GM12878 (cell line): ENCODE results near the gene CLBA1. TPM values are rescaled to one million over a fixed set of nuclear protein-coding genes. Genes with fewer than 3 reads are reported as not detected.

Source experiments
- BMI1 ChIP-seq: fragments of 450-650 bp; IDR thresholded peaks from 2 replicates; pipeline ENCODE4 v1.6.1; 2016; ENCODE audit warnings: mild to moderate bottlenecking, moderate library complexity, borderline replicate concordance
- CEBPZ ChIP-seq: fragments of 150-350 bp; IDR thresholded peaks from 2 replicates; pipeline ENCODE4 v1.6.1; 2016; ENCODE audit warnings: low read depth, low read length
- E2F4 ChIP-seq: IDR thresholded peaks from 2 replicates; pipeline ENCODE4 v1.6.1; 2012; ENCODE audit warnings: low read depth, low read length, improper control_type of control experiment
- EGR1 ChIP-seq, 2 experiments: IDR thresholded peaks; 1 replicate in 1 of 2; 2 replicates in 1 of 2; pipeline ENCODE4 v1.6.1; 2011 to 2012; ENCODE audit warnings: low read depth in 2 of 2, low read length in 2 of 2, borderline replicate concordance in 1 of 2, mild to moderate bottlenecking in 1 of 2, moderate library complexity in 1 of 2
- ETV6 ChIP-seq, 2 experiments: fragments of 450-650 bp in 1 of 2; IDR thresholded peaks in 1 of 2; conservative IDR thresholded peaks in 1 of 2; 2 replicates each; pipeline ENCODE4 v1.6.1; 2014; ENCODE audit warnings: antibody characterized with exemption in 1 of 2, borderline replicate concordance in 1 of 2, low read depth in 1 of 2, mild to moderate bottlenecking in 1 of 2, moderate library complexity in 1 of 2
- GABPA ChIP-seq: IDR thresholded peaks from 2 replicates; pipeline ENCODE4 v1.6.1; 2014; ENCODE audit warnings: antibody characterized with exemption, low read depth, mild to moderate bottlenecking, inconsistent platforms
- HCFC1 ChIP-seq: fragments of 150-350 bp; IDR thresholded peaks from 2 replicates; pipeline ENCODE4 v1.6.1; 2014; ENCODE audit warnings: low read length
- NFYB ChIP-seq: IDR thresholded peaks from 2 replicates; pipeline ENCODE4 v1.6.1; 2011; ENCODE audit warnings: low read depth, mild to moderate bottlenecking, low read length, improper control_type of control experiment, moderate library complexity; ENCODE audit not compliant: insufficient read depth
- NKRF ChIP-seq: fragments of 450-650 bp; conservative IDR thresholded peaks from 2 replicates; pipeline ENCODE4 v1.6.1; 2017; ENCODE audit warnings: mild to moderate bottlenecking, moderate library complexity
- NR2C2 ChIP-seq: IDR thresholded peaks from 2 replicates; pipeline ENCODE4 v1.6.1; 2011; ENCODE audit warnings: borderline replicate concordance, low read depth; ENCODE audit not compliant: control insufficient read depth, insufficient read length
- RFX5 ChIP-seq: IDR thresholded peaks from 2 replicates; pipeline ENCODE4 v1.6.1; 2011; ENCODE audit warnings: low read depth, low read length, improper control_type of control experiment
- RUNX3 ChIP-seq: IDR thresholded peaks from 2 replicates; pipeline ENCODE4 v1.6.1; 2012; ENCODE audit warnings: low read length, inconsistent platforms
- SKIL ChIP-seq: fragments of 450-650 bp; IDR thresholded peaks from 2 replicates; pipeline ENCODE4 v1.6.1; 2017; ENCODE audit warnings: mild to moderate bottlenecking, low read depth, inconsistent platforms; ENCODE audit not compliant: poor library complexity, severe bottlenecking
- SMAD1 ChIP-seq: fragments of 450-650 bp; IDR thresholded peaks from 2 replicates; pipeline ENCODE4 v1.6.1; 2018; ENCODE audit warnings: mild to moderate bottlenecking, low read depth; ENCODE audit not compliant: partially characterized antibody
- TBL1XR1 ChIP-seq: IDR thresholded peaks from 2 replicates; pipeline ENCODE4 v1.6.1; 2012; ENCODE audit warnings: low read depth, low read length, improper control_type of control experiment
- YY1 ChIP-seq: IDR thresholded peaks from 2 replicates; pipeline ENCODE4 v1.6.1; 2011; ENCODE audit warnings: low read depth, mild to moderate bottlenecking, low read length
- ZZZ3 ChIP-seq: IDR thresholded peaks from 2 replicates; pipeline ENCODE4 v1.6.1; 2011; ENCODE audit warnings: low read depth; ENCODE audit not compliant: control insufficient read depth, insufficient read length
- polyA plus RNA-seq, 11 experiments: library from polyadenylated mRNA; depleted of rRNA in 4 of 11; unstranded in 6 of 11; stranded (reverse) in 5 of 11; fragments of >200 nt; fragmentation: Nextera tagmentation in 4 of 11; fragmentation: Illumina TruSeq in 1 of 11; extraction: Ambion mirVana in 4 of 11; extraction: Trizol in 1 of 11; gene quantifications; 1 replicate in 1 of 11; 2 replicates in 10 of 11; pipeline versions ENCODE4 v1.2.1 to v1.2.3, GENCODE V29; 2011 to 2016; ENCODE audit warnings: inconsistent platforms in 2 of 11, missing spikeins in 2 of 11, low read depth in 1 of 11
- total RNA-seq, 4 experiments: library from RNA; depleted of rRNA in 3 of 4; stranded (reverse); fragments of >200 nt in 3 of 4; fragmentation: Illumina TruSeq in 1 of 4; extraction: Trizol in 1 of 4; gene quantifications; 2 replicates each; pipeline versions ENCODE4 v1.2.1 to v1.2.3, GENCODE V29; 2013 to 2021

The CLBA1 gene
- total and polyA plus RNA-seq, 10 of the 15 experiments (the other 5 are each of a cell fraction or from before 2014, with no cell fraction given) = 0.07 to 1.1 (median 0.62) TPM; not detected in 1

GRCh38 chr14:105021656-105022275 is 36.2 kb downstream of the CLBA1 start (continued):
- TF ChIP-seq NFYB (no peak), YY1 (no peak), NKRF (no peak), RUNX3 (no peak), EGR1 (IDR thresholded peaks at IDR 0.05; ENCODE audit: borderline replicate concordance in 1 of 2, low read depth in 2 of 2, low read length in 2 of 2) (no peak), CEBPZ (no peak), ETV6 (conservative IDR thresholded peaks at IDR 0.05 in 1 of 2, IDR thresholded peaks at IDR 0.05 in 1 of 2; ENCODE audit: borderline replicate concordance in 1 of 2, low read depth in 1 of 2) (peak in 1 of 2 experiments; percentile 43; a peak in 1 of 4 replicates), SKIL (no peak), RFX5 (no peak), BMI1 (no peak), TBL1XR1 (no peak), E2F4 (no peak), HCFC1 (no peak), NR2C2 (no peak), GABPA (no peak), ZZZ3 (no peak), SMAD1 (no peak)
